ENCODE results near the gene ERMP1. TPM values are rescaled to one million over a fixed set of nuclear protein-coding genes. Genes with fewer than 3 reads are reported as not detected.

The ERMP1 gene
- total and polyA plus RNA-seq, 4 donors: 3.1 to 21.5 (median 13.0) TPM

GRCh38 chr9:5764130-5764868 lies 68.6 kb downstream of the ERMP1 start:
- no peak for TF ChIP-seq CTCF (IDR thresholded peaks at IDR 0.05; ENCODE audit: control extremely low read depth, extremely low read depth)
- Histone ChIP-seq H3K27me3 (ENCODE audit: control insufficient read depth in 3 of 3, insufficient read depth in 3 of 3, low read length in 2 of 3) (no peaks in the 10 kb centered on the region), H3K4me3 (no peak overlapping the region), H3K36me3 (ENCODE audit: control insufficient read depth in 4 of 4, insufficient read depth in 4 of 4, low read length in 4 of 4) (peaks cover 21 to 48% (median 40%) of the 10 kb centered on the region in 4 donors), H3K9me3 (ENCODE audit: control insufficient read depth in 4 of 4, insufficient read depth in 3 of 4, low read length in 3 of 4) (no peaks in the 10 kb centered on the region), H3K9ac (ENCODE audit: insufficient read depth in 1 of 2, low read length in 2 of 2) (no peak overlapping the region), H3K27ac (ENCODE audit: low read depth in 1 of 2, low read length in 1 of 2) (no peak overlapping the region), H3K4me1 (ENCODE audit: control insufficient read depth in 5 of 5, insufficient read depth in 5 of 5, low read length in 5 of 5) (no peaks in the 10 kb centered on the region)
- ATAC-seq (ENCODE audit: insufficient read depth, low FRiP score): no peak
- no peak for DNase-seq
- WGBS, 2 donors: 82 to 88% methylated on average over 1 of the region's 1 CpG

GRCh38 chr9:5762421-5762820 lies 70.5 kb downstream of the ERMP1 start:
- Histone ChIP-seq H3K9me3 (ENCODE audit: control insufficient read depth in 4 of 4, insufficient read depth in 3 of 4, low read length in 3 of 4) (no peaks in the 10 kb centered on the region), H3K4me3 (no peak overlapping the region), H3K9ac (ENCODE audit: insufficient read depth in 1 of 2, low read length in 2 of 2) (no peak overlapping the region), H3K27ac (ENCODE audit: low read depth in 1 of 2, low read length in 1 of 2) (no peak overlapping the region), H3K27me3 (ENCODE audit: control insufficient read depth in 3 of 3, insufficient read depth in 3 of 3, low read length in 2 of 3) (no peaks in the 10 kb centered on the region), H3K36me3 (ENCODE audit: control insufficient read depth in 4 of 4, insufficient read depth in 4 of 4, low read length in 4 of 4) (peaks cover 18 to 44% (median 38%) of the 10 kb centered on the region in 4 donors), H3K4me1 (ENCODE audit: control insufficient read depth in 5 of 5, insufficient read depth in 5 of 5, low read length in 5 of 5) (no peaks in the 10 kb centered on the region)
- 94 to 97% methylated on average over 4 of the region's 4 CpGs for WGBS, 2 donors
- no peak for ATAC-seq (ENCODE audit: insufficient read depth, low FRiP score)
- TF ChIP-seq CTCF (IDR thresholded peaks at IDR 0.05; ENCODE audit: control extremely low read depth, extremely low read depth): no peak
- no peak for DNase-seq

- Histone ChIP-seq H3K27me3 (ENCODE audit: control insufficient read depth in 3 of 3, insufficient read depth in 3 of 3, low read length in 2 of 3) (no peaks in the 10 kb centered on the region), H3K27ac (ENCODE audit: low read depth in 1 of 2, low read length in 1 of 2) (no peak overlapping the region), H3K36me3 (ENCODE audit: control insufficient read depth in 4 of 4, insufficient read depth in 4 of 4, low read length in 4 of 4) (peaks cover 15 to 35% (median 32%) of the 10 kb centered on the region in 4 donors), H3K4me1 (ENCODE audit: control insufficient read depth in 5 of 5, insufficient read depth in 5 of 5, low read length in 5 of 5) (no peaks in the 10 kb centered on the region), H3K9me3 (ENCODE audit: control insufficient read depth in 4 of 4, insufficient read depth in 3 of 4, low read length in 3 of 4) (no peaks in the 10 kb centered on the region), H3K4me3 (no peak overlapping the region), H3K9ac (ENCODE audit: insufficient read depth in 1 of 2, low read length in 2 of 2) (no peak overlapping the region)
- TF ChIP-seq CTCF (IDR thresholded peaks at IDR 0.05; ENCODE audit: control extremely low read depth, extremely low read depth): no peak
- DNase-seq (no peak), ATAC-seq (ENCODE audit: insufficient read depth, low FRiP score) (no peak)
- 77 to 87% methylated on average over 1 of the region's 1 CpG for WGBS, 2 donors
Measured at GRCh38 chr9:5760338-5760737, 72.6 kb downstream of the ERMP1 start.
